CD4-positive, alpha-beta T cell treated with Interleukin-2 at 100 ng/mL for 4 hours (primary cell): ENCODE results near the gene XPR1.
A peak's percentile ranks its signal among the peaks of the same experiment; 100 is the strongest.
"Not testable (repeated sequence)": the region's sequence is repeated elsewhere in the genome, so short reads cannot be mapped to it uniquely, and the experiment has no call there.

Experiments used
- DNase-seq: peaks from one replicate; pipeline ENCODE4 v3.0.0-alpha.2; 2020; ENCODE audit warnings: low spot score

XPR1 gene

DNA sequence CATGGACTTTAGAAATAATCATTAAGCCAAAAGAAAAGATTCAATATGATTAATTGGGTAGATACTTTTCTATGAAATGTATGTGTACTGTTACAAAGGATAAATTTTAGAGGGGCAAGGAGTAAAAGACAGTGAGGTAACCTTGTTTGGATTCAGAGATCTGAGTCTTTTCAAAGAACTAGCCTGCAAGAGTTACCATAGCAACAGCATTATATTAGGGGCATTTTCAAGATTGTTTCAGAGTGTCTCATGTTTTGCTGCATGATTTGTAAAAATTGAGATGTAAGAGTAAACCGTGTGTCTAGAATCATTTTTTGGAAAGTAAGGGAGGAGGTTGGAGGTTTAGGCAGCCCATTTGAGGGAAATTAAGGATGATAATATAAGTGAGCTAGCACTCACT, 210.2 kb downstream of the XPR1 start:
- DNase-seq = no peak

DNA sequence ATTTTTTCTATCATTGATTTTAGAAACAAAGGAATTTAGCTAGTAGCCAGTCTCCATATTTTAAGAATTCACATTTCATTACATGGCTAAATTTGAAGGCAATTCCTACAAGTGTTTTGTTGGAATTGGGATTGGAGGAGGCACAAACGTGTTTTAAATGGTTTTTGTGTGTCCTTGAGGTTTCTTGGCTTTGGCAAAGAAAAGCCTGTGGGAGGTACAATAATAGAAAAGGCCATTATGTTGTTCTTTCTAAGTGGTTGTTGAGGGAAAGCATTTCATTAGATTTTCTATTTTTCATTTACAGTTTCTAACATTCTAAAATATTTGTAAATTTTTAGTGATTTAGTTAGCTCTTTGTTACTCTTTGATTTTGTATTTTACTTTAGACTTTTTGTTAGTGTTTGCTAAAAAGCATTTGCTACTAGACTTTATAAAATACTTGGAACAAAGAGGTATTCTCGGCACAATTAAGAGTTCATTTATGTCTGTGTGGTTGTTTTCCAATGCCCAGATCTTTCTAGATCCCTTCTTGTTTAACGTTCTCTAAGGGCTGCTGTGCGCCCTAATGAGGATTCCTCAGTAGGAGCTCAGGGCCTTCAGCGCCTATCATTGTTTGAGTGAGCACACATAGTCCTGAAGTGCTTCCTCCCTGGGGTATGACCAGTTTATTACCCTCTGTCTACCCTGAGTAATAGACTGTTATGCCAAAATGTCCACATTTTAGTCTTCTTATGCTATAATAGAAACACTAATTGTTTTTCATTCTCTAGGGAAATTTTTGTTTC, 210.9 kb downstream of the XPR1 start:
- no peak for DNase-seq

DNA sequence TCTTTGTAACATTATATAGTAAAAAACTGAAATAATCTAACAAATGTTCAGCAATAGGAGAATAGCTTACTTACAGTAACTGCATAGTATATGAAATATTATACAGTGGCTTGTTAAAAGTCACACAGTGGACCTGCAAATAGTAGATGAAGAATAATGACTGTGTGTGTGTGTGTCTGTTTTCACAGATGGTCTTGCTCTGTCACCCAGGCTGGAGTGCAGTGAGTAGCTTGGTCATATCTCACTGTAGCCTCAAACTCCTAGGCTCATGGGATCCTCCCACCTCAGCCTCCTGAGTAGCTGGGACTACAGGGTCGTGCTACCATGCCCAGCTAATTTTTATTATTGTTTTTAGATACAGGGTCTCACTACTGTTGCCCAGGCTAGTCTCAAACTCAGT, 213.5 kb downstream of the XPR1 start:
- no peak for DNase-seq

GRCh38 chr1:180848191-180848590, 216.4 kb downstream of the XPR1 start:
- DNase-seq = no peak

DNA sequence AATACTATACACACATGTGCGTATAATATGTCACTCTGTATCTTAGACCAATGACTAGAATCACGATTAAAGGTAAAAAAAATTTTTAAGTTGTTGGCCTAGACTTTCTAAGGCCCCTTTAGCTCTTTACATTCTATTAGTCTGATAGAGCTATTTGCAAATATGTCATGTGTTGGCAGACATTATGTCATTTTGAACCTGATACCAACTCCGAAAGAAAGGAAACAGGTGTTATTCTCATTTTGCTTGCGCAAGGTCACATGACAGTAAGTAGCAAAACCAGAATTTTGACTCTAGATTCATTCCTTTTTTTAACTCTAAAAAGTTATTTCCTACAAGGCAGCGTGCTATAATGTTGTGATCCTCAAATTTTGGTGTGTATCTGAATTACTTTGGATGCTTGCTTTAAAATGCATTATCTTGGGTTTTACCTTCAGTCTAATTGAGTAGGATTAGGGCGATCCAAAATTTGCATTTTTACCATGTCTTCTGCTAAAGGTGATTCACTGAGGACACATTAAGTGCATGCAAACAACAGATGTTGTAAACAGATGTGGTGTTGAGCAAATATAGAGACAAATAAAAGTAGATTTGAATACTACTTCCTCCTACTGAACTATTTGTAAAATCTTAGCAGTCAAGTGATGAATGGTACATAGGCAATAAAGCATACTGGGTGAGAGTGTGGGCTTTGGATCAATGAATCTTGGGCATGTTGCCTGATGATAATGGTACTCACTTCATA, 217.4 kb downstream of the XPR1 start:
- no peak for DNase-seq

GRCh38 chr1:180851995-180852887, 220.4 kb downstream of the XPR1 start:
- no peak for DNase-seq

DNA sequence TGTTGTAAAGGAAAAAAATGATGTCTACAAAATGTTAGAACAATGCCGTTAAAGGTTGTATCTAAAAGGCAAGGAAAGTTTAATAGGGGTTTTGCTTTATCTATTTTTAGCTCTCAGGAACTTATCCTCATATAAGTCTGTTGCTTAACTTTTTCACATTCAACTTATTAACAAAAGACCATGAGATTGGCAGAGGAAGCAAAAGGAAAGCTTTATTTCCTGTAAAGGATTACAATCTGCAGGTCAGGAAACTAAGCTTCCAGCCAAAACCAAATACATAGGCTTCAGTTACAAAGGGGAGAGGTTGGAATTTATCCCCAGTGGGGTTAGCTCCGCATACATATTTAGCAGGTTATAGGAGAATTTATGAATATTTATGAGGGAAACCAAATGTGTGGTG, 222.2 kb downstream of the XPR1 start:
- no peak for DNase-seq

- no peak for DNase-seq
These were observed 222.6 kb downstream of the XPR1 start for GRCh38 chr1:180854456-180854855.

- DNase-seq = not testable (repeated sequence)
These were observed 226.3 kb downstream of the XPR1 start for GRCh38 chr1:180857947-180858725.

DNA sequence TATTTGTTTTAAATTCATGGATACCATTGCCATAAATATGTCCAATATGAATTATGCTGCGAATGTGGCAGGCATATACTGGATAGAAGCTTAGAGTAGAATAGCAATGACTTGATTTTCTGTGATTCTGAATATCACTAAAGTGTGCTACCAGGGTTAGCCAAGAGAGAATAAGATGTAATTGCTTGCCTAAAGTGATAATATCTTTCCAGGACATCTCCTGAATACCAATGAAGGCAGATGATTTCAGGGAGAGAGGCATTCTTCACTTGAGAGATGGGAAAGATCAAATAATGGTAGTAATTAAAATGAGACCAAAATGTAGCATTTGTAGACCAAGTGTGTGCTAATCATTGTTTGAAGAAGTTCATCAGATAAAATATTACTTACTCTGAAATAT, 227.5 kb downstream of the XPR1 start:
- no peak for DNase-seq

DNA sequence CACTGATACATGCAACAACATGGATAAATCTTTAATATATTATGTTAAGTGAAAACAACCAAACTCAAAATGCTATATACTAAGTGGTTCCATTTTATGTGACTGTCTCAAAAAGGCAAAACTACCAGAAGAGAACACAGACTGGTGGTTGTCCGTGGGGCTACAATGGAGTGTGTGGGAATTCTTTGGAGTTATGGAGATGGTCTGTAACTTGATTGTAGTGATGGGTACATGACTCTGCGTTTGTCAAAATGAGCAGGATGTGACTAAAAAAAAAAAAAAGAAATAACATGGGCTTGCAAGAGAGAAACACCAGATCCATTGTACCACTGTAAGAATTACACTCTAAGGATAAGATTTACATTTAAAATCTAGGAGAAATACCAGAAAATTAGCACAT, 228.7 kb downstream of the XPR1 start:
- no peak for DNase-seq

- DNase-seq = no peak
These were observed 230.5 kb downstream of the XPR1 start for GRCh38 chr1:180862305-180862704.

DNA sequence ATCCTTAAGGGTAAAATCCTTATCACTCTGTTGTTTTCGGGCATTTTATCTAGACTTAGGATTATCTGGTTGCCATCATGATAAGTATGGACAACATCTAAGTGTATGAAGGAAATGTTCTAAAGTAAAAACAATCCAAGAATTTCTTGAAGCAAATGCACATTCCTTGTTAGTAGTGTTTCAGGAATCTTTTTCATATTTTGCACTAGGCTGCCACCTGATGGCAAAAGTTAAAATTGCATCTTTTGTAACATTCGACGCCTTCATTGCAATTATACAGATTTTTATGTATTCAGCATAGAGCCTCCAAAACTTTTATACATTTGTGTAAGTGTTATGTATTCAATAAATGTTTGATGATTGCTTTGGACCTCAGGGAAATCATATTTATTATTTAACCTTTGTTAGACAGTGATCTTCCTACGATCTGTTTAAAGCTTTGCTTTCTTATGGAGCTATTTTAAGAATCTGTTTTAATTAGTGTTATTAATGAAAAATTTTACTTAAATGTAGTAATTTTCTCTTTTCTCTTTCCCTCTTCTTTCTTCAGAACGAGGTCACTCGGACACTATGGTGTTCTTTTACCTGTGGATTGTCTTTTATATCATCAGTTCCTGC, 231.4 kb downstream of the XPR1 start:
- peak; percentile 59 for DNase-seq

GRCh38 chr1:180881806-180882509, 250.1 kb downstream of the XPR1 start:
- DNase-seq = no peak

GRCh38 chr1:180884588-180885300, 252.9 kb downstream of the XPR1 start:
- no peak for DNase-seq

DNA sequence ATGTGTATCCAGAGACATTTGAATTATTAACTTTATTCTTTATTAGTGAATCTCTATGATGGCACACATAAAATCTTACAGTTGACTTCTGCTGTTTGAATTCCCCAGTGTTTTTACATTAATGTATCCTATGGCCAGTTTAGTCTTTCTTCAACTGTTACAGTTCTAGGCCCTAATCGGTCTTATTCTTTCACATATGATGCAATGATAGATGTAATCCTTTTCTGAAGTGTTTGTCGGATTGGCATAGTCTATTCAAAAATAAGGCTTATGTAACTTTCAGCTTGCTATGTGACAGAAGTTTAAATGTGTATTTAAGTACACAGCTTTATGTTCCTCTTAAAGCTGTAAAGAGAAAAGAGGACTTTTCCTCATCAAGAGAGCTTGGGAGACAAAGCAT, 254.5 kb downstream of the XPR1 start:
- DNase-seq = no peak

DNA sequence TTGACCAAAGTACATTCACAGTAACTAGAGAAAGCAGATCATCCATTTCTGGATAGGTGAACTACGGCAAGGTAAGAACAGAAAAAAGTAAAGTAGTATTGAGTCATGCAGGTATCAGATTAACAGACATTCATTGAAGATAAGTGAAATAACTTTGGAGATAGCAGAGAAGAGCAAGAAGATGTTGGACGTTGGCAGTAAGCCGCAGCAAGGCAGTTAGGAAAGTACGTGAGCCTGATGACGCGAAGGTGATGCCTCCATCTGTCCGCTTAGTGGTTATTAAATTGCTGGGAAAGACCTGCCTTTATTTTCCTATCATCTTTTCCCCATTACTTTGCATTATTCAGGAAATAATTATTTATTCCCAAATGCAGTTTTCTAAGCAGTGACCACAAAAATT, 256.0 kb downstream of the XPR1 start:
- DNase-seq = no peak

GRCh38 chr1:180888870-180889269, 257.0 kb downstream of the XPR1 start:
- DNase-seq = no peak

DNA sequence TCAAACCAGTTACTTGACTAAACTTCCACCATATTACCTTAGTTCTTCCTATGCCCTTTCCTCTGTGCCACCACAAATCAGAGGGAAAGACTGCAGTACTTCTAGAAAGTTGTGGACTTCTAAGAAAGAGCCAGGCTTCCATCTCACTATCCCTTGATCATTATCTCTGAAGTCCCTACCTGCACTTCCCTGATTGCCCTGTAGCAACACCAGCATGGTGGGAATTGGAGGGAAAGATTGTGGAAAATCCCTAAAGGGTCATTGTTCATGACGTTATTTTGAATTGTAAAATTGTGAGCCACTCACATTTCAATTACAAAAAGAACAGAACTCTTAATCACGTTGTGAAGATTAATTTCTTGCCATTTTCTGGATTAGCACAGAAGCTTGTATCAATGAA, 257.5 kb downstream of the XPR1 start:
- DNase-seq = no peak

DNA sequence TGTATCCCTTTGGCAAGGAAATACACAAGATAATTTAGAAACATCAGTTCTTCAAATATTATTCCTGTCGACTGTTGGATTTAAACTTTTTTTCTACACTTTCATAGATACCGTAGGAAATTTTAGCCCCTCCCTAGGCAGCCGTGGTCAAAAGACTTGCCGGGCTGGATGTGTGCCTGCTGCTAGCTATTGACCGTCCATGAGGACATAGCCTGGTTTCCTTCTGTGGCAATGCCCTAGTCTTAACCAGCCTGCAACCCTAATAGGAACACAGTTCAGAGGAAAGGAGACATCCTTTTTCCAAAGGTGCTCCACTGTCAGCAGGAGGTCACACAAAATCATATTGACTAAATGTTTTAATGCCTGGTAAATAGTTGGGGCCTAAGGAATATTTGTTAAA, 260.4 kb downstream of the XPR1 start:
- no peak for DNase-seq
